HAP-1 (cell line): ENCODE data around the gene DBH.
"Not testable (repeated sequence)": the region's sequence is repeated elsewhere in the genome, so short reads cannot be mapped to it uniquely, and the experiment has no call there.

ENCODE experiments used
- DNase-seq, 2 experiments: peaks; one replicate each; pipeline ENCODE4 v3.0.0-alpha.2; 2016 to 2020; ENCODE audit warnings: low spot score in 2 of 2
- H3K27me3 ChIP-seq: fragments of 250-450 bp; sonication (Bioruptor Pico); 2 replicates; pipeline ENCODE4 v1.5.1; 2020; ENCODE audit warnings: low read depth, mild to moderate bottlenecking, moderate library complexity
- H3K36me3 ChIP-seq: fragments of 250-450 bp; sonication (Bioruptor Pico); replicated peaks from 2 replicates; pipeline ENCODE4 v1.5.1; 2020; ENCODE audit warnings: mild to moderate bottlenecking
- H3K4me1 ChIP-seq: fragments of 250-450 bp; sonication (Bioruptor Pico); 2 replicates; pipeline ENCODE4 v1.5.1; 2020; ENCODE audit warnings: mild to moderate bottlenecking
- H3K4me3 ChIP-seq: fragments of 250-450 bp; sonication (Bioruptor Pico); 2 replicates; pipeline ENCODE4 v1.5.1; 2020; ENCODE audit warnings: mild to moderate bottlenecking, moderate library complexity
- H3K9me3 ChIP-seq: fragments of 250-450 bp; sonication (Bioruptor Pico); 2 replicates; pipeline ENCODE4 v1.5.1; 2020; ENCODE audit warnings: mild to moderate bottlenecking, moderate library complexity
- in situ Hi-C: fragments of 300-500 bp; cut with MboI; formaldehyde crosslinking; loops from 3 replicates; pipeline ENCODE4 v1.14.3; 2020; ENCODE audit warnings: low sequenced_read_pairs, inconsistent platforms, mixed read lengths

The DBH gene

GRCh38 chr9:133665535-133665934, 29.4 kb downstream of the DBH start:
- Histone ChIP-seq H3K36me3 (no peaks in the 10 kb centered on the region), H3K27me3 (peaks cover 29% of the 10 kb centered on the region), H3K4me1 (no peaks in the 10 kb centered on the region), H3K4me3 (no peak overlapping the region), H3K9me3 (no peaks in the 10 kb centered on the region)
- in situ Hi-C loops = no loop called here
- DNase-seq = no peak

GRCh38 chr9:133666387-133666786, 30.2 kb downstream of the DBH start:
- in situ Hi-C loops = no loop called here
- no peak for DNase-seq
- Histone ChIP-seq H3K36me3 (no peaks in the 10 kb centered on the region), H3K4me1 (no peaks in the 10 kb centered on the region), H3K9me3 (no peaks in the 10 kb centered on the region), H3K4me3 (no peak overlapping the region), H3K27me3 (peaks cover 21% of the 10 kb centered on the region)

GRCh38 chr9:133666845-133667244, 30.7 kb downstream of the DBH start:
- in situ Hi-C loops = no loop called here
- H3K9me3 ChIP-seq = no peaks in the 10 kb centered on the region
- peaks cover 16% of the 10 kb centered on the region for H3K27me3 ChIP-seq

GRCh38 chr9:133667759-133668450, 31.7 kb downstream of the DBH start:
- H3K9me3 ChIP-seq = no peaks in the 10 kb centered on the region
- H3K4me1 ChIP-seq = no peaks in the 10 kb centered on the region
- H3K36me3 ChIP-seq = no peaks in the 10 kb centered on the region
- no peak overlapping the region for H3K4me3 ChIP-seq
- no peak for DNase-seq
- H3K27me3 ChIP-seq = peaks cover 6% of the 10 kb centered on the region; the same call in 1 of the 2 replicates
- in situ Hi-C loops = no loop called here

More at GRCh38 chr9:133666845-133667244, 30.7 kb downstream of the DBH start:
- Histone ChIP-seq H3K36me3 (no peaks in the 10 kb centered on the region), H3K4me3 (no peak overlapping the region), H3K4me1 (no peaks in the 10 kb centered on the region)
- no peak for DNase-seq

- DNase-seq = no peak
- Histone ChIP-seq H3K9me3 (no peaks in the 10 kb centered on the region), H3K4me3 (no peak overlapping the region), H3K36me3 (no peaks in the 10 kb centered on the region), H3K27me3 (peaks cover 3% of the 10 kb centered on the region; the same call in 1 of the 2 replicates), H3K4me1 (no peaks in the 10 kb centered on the region)
- in situ Hi-C loops = no loop called here
Observed at GRCh38 chr9:133669182-133669801, 33.1 kb downstream of the DBH start.

- H3K9me3 ChIP-seq = no peaks in the 10 kb centered on the region
- no peaks in the 10 kb centered on the region for H3K4me1 ChIP-seq
- no peak overlapping the region for H3K4me3 ChIP-seq
- no peak for DNase-seq
- H3K36me3 ChIP-seq = no peaks in the 10 kb centered on the region
- in situ Hi-C loops = no loop called here
- H3K27me3 ChIP-seq = peaks cover 3% of the 10 kb centered on the region; the same call in 1 of the 2 replicates
Observed at GRCh38 chr9:133670466-133670865, 34.3 kb downstream of the DBH start.

- Histone ChIP-seq H3K36me3 (no peaks in the 10 kb centered on the region), H3K4me1 (no peaks in the 10 kb centered on the region), H3K27me3 (peaks cover 10% of the 10 kb centered on the region), H3K4me3 (no peak overlapping the region), H3K9me3 (no peaks in the 10 kb centered on the region)
- DNase-seq = no peak
- in situ Hi-C loops = no loop called here
Observed at GRCh38 chr9:133671371-133671770, 35.2 kb downstream of the DBH start.

- Histone ChIP-seq H3K4me1 (no peaks in the 10 kb centered on the region), H3K36me3 (no peaks in the 10 kb centered on the region), H3K27me3 (peaks cover 23% of the 10 kb centered on the region), H3K4me3 (no peak overlapping the region), H3K9me3 (no peaks in the 10 kb centered on the region)
- no peak for DNase-seq
- in situ Hi-C loops = no loop called here
Observed at GRCh38 chr9:133672503-133673257, 36.5 kb downstream of the DBH start.

- H3K4me1 ChIP-seq = no peaks in the 10 kb centered on the region
- in situ Hi-C loops = no loop called here
- no peaks in the 10 kb centered on the region for H3K9me3 ChIP-seq
- no peak for DNase-seq
- peaks cover 26% of the 10 kb centered on the region for H3K27me3 ChIP-seq
- H3K36me3 ChIP-seq = no peaks in the 10 kb centered on the region
- H3K4me3 ChIP-seq = no peak overlapping the region
Observed at GRCh38 chr9:133673258-133673655, 37.1 kb downstream of the DBH start.

- in situ Hi-C loops = no loop called here
- DNase-seq = no peak
- no peaks in the 10 kb centered on the region for H3K36me3 ChIP-seq
- no peak overlapping the region for H3K4me3 ChIP-seq
- no peaks in the 10 kb centered on the region for H3K9me3 ChIP-seq
- peaks cover 26% of the 10 kb centered on the region for H3K27me3 ChIP-seq
- H3K4me1 ChIP-seq = no peaks in the 10 kb centered on the region
Observed at GRCh38 chr9:133674091-133674490, 37.9 kb downstream of the DBH start.

GRCh38 chr9:133675796-133676195, 39.6 kb downstream of the DBH start:
- H3K9me3 ChIP-seq, H3K4me1 ChIP-seq, in situ Hi-C loops, H3K4me3 ChIP-seq, DNase-seq, H3K36me3 ChIP-seq: not testable (repeated sequence)
- peaks cover 26% of the 10 kb centered on the region for H3K27me3 ChIP-seq

- in situ Hi-C loops = no loop called here
Observed at GRCh38 chr9:133676450-133676849, 40.3 kb downstream of the DBH start.

GRCh38 chr9:133677126-133678010, 41.2 kb downstream of the DBH start:
- Histone ChIP-seq H3K9me3 (no peaks in the 10 kb centered on the region), H3K4me3 (no peak overlapping the region), H3K36me3 (no peaks in the 10 kb centered on the region), H3K4me1 (no peaks in the 10 kb centered on the region), H3K27me3 (peaks cover 26% of the 10 kb centered on the region)
- no peak for DNase-seq
- in situ Hi-C loops = no loop called here

More at GRCh38 chr9:133676450-133676849, 40.3 kb downstream of the DBH start:
- Histone ChIP-seq H3K4me3 (no peak overlapping the region), H3K27me3 (peaks cover 26% of the 10 kb centered on the region), H3K4me1 (no peaks in the 10 kb centered on the region), H3K36me3 (no peaks in the 10 kb centered on the region), H3K9me3 (no peaks in the 10 kb centered on the region)
- DNase-seq = no peak
